ENCODE measurements around the gene CDC42BPB.

Gene CDC42BPB

DNA sequence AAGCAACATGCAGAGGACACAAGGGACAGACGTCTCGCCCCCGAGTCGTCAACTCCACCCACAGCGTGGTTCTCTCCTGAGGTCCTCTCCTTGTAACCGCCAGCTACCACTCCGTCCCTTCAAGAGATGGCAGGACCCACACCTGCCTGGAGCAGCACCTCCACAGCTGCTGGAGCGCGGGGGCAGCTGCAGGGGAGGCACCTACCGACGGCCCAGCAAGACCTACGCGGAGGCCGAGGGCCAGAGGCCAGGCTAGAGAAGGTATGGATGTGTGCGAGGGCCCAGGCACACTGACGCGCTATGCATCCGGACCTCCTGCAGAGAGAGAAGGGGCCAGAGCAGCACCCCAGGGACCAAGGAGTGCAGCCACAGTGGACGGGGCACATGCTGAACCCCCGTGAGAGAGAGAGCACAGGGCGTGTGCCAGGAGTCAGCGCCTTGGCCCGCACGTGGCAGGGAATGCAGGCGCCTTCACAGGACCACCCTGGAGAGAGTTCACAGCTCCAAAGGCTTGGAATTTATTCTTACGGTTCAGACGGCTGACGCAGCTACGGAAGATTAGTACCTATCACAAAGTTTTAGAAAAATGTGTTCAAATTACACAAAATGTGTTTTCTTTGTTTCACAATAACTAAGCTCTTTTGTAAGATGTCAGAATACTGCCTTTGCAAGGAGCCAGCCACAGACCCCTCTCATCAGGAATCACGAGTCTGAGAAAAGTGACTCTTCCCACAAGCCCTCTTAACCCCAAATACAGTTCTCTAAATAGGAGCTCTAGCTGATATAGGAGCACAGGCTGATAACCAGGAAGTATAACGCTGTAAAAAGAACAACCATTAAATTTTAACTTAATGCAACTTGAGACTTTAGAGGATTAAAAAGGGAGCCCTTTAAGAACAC, 36.8 kb downstream of the CDC42BPB start:
- DNase-seq (ENCODE audit: insufficient read length, low spot score) = no peak
- TF ChIP-seq POLR2AphosphoS5 (IDR thresholded peaks at IDR 0.05; ENCODE audit: low read depth, low read length) (no peak), POLR2A (IDR thresholded peaks at IDR 0.05; ENCODE audit: low read depth, low read length) (no peak), TAF1 (IDR thresholded peaks at IDR 0.05; ENCODE audit: low read depth, low read length) (no peak), PAX5 (IDR thresholded peaks at IDR 0.05; ENCODE audit: insufficient read depth, low read length, severe bottlenecking) (no peak), POU2F2 (IDR thresholded peaks at IDR 0.05; ENCODE audit: low read depth, low read length) (no peak), SPI1 (IDR thresholded peaks at IDR 0.05; ENCODE audit: low read depth, low read length) (no peak)
- no peak for FAIRE-seq

DNA sequence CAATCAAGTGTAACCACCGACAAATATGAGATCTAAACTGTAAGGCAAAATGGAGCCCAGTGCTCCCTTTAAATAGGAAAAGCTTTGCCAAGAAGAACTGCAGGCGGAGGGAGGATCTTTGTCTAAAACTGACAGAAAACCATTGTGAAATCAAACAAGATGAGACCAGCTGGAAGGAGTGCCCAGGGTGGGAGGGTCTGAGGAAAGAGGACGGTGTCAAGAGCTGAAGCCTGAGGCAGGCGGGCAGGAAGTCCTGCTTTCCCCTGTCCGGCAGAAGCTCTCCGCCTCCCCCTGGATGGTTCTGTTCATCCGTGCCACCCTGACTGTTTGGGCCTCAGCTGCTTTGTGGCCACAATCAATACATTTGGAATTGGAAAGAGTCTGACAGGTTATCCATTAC, 37.5 kb downstream of the CDC42BPB start:
- TF ChIP-seq SPI1 (IDR thresholded peaks at IDR 0.05; ENCODE audit: low read depth, low read length) = no peak
- no peak for TF ChIP-seq POLR2A (IDR thresholded peaks at IDR 0.05; ENCODE audit: low read depth, low read length)
- TF ChIP-seq TAF1 (IDR thresholded peaks at IDR 0.05; ENCODE audit: low read depth, low read length) = no peak
- TF ChIP-seq POLR2AphosphoS5 (IDR thresholded peaks at IDR 0.05; ENCODE audit: low read depth, low read length) = no peak
- TF ChIP-seq PAX5 (IDR thresholded peaks at IDR 0.05; ENCODE audit: insufficient read depth, low read length, severe bottlenecking) = no peak
- no peak for FAIRE-seq
- DNase-seq (ENCODE audit: insufficient read length, low spot score) = no peak

- no peak for DNase-seq (ENCODE audit: insufficient read length, low spot score)
- TF ChIP-seq POLR2A (IDR thresholded peaks at IDR 0.05; ENCODE audit: low read depth, low read length) = no peak
- no peak for TF ChIP-seq POLR2AphosphoS5 (IDR thresholded peaks at IDR 0.05; ENCODE audit: low read depth, low read length)
- TF ChIP-seq PAX5 (IDR thresholded peaks at IDR 0.05; ENCODE audit: insufficient read depth, low read length, severe bottlenecking) = no peak
- TF ChIP-seq POU2F2 (IDR thresholded peaks at IDR 0.05; ENCODE audit: low read depth, low read length) = no peak
- TF ChIP-seq TAF1 (IDR thresholded peaks at IDR 0.05; ENCODE audit: low read depth, low read length) = no peak
- TF ChIP-seq SPI1 (IDR thresholded peaks at IDR 0.05; ENCODE audit: low read depth, low read length) = no peak
- no peak for FAIRE-seq
Observed at GRCh38 chr14:103019236-103019635, 38.1 kb downstream of the CDC42BPB start.

DNA sequence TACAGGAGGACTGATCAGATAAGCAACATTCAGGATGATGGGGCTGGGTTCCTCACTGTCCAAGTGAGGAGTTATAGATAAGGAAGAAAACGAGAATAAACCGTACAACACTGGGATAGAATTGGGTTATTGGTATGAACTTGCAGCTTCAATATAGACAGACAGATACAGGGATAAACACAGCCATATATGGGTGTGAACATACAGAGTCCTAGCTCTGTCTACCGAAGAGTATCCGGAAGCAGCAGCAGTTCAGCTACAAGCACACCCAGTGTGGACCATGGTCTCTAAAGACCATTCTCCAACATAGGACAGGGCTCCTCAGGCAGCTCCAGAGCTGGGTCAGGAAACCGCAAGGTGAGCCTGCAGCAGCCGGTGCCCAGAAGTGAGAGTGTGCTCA, 40.8 kb downstream of the CDC42BPB start:
- FAIRE-seq = no peak
- TF ChIP-seq POU2F2 (IDR thresholded peaks at IDR 0.05; ENCODE audit: low read depth, low read length) (no peak), POLR2AphosphoS5 (IDR thresholded peaks at IDR 0.05; ENCODE audit: low read depth, low read length) (no peak), TAF1 (IDR thresholded peaks at IDR 0.05; ENCODE audit: low read depth, low read length) (no peak), PAX5 (IDR thresholded peaks at IDR 0.05; ENCODE audit: insufficient read depth, low read length, severe bottlenecking) (no peak), POLR2A (IDR thresholded peaks at IDR 0.05; ENCODE audit: low read depth, low read length) (no peak), SPI1 (IDR thresholded peaks at IDR 0.05; ENCODE audit: low read depth, low read length) (no peak)
- no peak for DNase-seq (ENCODE audit: insufficient read length, low spot score)

- FAIRE-seq = no peak
- no peak for DNase-seq (ENCODE audit: insufficient read length, low spot score)
- TF ChIP-seq SPI1 (IDR thresholded peaks at IDR 0.05; ENCODE audit: low read depth, low read length) (no peak), POLR2A (IDR thresholded peaks at IDR 0.05; ENCODE audit: low read depth, low read length) (no peak), TAF1 (IDR thresholded peaks at IDR 0.05; ENCODE audit: low read depth, low read length) (no peak), POU2F2 (IDR thresholded peaks at IDR 0.05; ENCODE audit: low read depth, low read length) (no peak)
Observed at GRCh38 chr14:103016071-103016470, 41.3 kb downstream of the CDC42BPB start.

- no peak for DNase-seq (ENCODE audit: insufficient read length, low spot score)
- TF ChIP-seq PAX5 (IDR thresholded peaks at IDR 0.05; ENCODE audit: insufficient read depth, low read length, severe bottlenecking) (no peak), POU2F2 (IDR thresholded peaks at IDR 0.05; ENCODE audit: low read depth, low read length) (no peak), TAF1 (IDR thresholded peaks at IDR 0.05; ENCODE audit: low read depth, low read length) (no peak), POLR2AphosphoS5 (IDR thresholded peaks at IDR 0.05; ENCODE audit: low read depth, low read length) (no peak), POLR2A (IDR thresholded peaks at IDR 0.05; ENCODE audit: low read depth, low read length) (no peak), SPI1 (IDR thresholded peaks at IDR 0.05; ENCODE audit: low read depth, low read length) (no peak)
- no peak for FAIRE-seq
Observed at GRCh38 chr14:103015426-103015825, 41.9 kb downstream of the CDC42BPB start.

DNA sequence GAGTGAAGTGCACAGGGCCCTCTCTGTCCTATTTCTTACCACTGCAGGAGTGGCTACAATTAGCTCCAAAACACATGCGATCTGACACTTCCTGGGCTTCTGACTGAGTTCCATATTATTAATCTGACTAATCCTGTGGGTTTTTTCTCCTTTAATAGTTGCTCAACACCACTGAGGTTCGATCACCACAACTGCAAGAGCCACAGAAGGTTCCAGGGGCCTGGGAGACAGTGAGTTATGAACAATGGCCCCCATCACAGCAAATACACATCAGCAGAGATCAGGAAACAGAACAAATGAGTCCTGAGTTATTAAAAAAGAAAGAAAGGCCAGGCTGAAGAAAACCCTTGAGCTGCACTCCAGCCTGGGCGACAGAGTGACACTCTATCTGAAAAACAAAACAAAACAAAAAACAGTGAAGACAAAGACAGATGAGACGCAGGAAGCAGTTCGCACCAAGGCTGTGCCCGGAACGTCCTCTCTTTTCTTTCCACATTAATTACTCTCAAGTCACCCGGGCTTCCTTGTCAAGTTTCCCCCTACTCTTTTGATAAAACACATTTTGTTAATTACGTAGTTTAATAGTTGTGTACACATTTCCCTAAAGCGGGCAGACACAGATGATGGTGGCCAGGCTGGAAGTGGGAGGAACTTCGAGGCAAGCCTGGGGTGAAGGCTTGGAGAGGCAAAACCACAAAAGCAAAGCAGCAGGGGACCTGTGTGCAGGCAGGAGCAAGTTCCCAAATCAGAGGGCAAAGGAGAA, 42.7 kb downstream of the CDC42BPB start:
- no peak for FAIRE-seq
- no peak for DNase-seq (ENCODE audit: insufficient read length, low spot score)
- TF ChIP-seq SPI1 (IDR thresholded peaks at IDR 0.05; ENCODE audit: low read depth, low read length) (no peak), POLR2AphosphoS5 (IDR thresholded peaks at IDR 0.05; ENCODE audit: low read depth, low read length) (no peak), POU2F2 (IDR thresholded peaks at IDR 0.05; ENCODE audit: low read depth, low read length) (no peak), PAX5 (IDR thresholded peaks at IDR 0.05; ENCODE audit: insufficient read depth, low read length, severe bottlenecking) (no peak), TAF1 (IDR thresholded peaks at IDR 0.05; ENCODE audit: low read depth, low read length) (no peak), POLR2A (IDR thresholded peaks at IDR 0.05; ENCODE audit: low read depth, low read length) (no peak)

DNA sequence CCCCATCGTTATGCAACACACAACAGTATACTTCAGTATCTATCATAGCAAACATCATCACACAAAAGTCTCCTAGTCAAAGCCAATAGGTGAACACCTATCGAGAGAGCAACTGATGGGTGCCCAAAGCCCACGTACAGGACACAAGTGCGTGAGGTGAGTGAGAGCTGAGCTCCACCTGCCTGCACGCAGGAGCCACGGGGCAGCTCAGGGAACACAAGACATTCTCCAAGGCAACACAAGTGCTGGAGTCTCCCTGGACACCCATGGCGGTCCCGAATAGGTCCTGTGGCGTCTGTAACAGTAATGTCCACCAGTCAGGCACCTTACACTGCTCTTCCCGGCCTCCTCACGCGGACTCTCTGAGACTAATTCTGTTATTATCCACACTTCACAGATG, 44.3 kb downstream of the CDC42BPB start:
- FAIRE-seq = no peak
- TF ChIP-seq TAF1 (IDR thresholded peaks at IDR 0.05; ENCODE audit: low read depth, low read length) (no peak), SPI1 (IDR thresholded peaks at IDR 0.05; ENCODE audit: low read depth, low read length) (no peak), POLR2A (IDR thresholded peaks at IDR 0.05; ENCODE audit: low read depth, low read length) (no peak), POLR2AphosphoS5 (IDR thresholded peaks at IDR 0.05; ENCODE audit: low read depth, low read length) (no peak), PAX5 (IDR thresholded peaks at IDR 0.05; ENCODE audit: insufficient read depth, low read length, severe bottlenecking) (no peak), POU2F2 (IDR thresholded peaks at IDR 0.05; ENCODE audit: low read depth, low read length) (no peak)
- no peak for DNase-seq (ENCODE audit: insufficient read length, low spot score)

- TF ChIP-seq TAF1 (IDR thresholded peaks at IDR 0.05; ENCODE audit: low read depth, low read length) (no peak), POLR2A (IDR thresholded peaks at IDR 0.05; ENCODE audit: low read depth, low read length) (no peak), POLR2AphosphoS5 (IDR thresholded peaks at IDR 0.05; ENCODE audit: low read depth, low read length) (no peak), PAX5 (IDR thresholded peaks at IDR 0.05; ENCODE audit: insufficient read depth, low read length, severe bottlenecking) (no peak), SPI1 (IDR thresholded peaks at IDR 0.05; ENCODE audit: low read depth, low read length) (no peak), POU2F2 (IDR thresholded peaks at IDR 0.05; ENCODE audit: low read depth, low read length) (no peak)
- no peak for FAIRE-seq
- no peak for DNase-seq (ENCODE audit: insufficient read length, low spot score)
Observed at GRCh38 chr14:103009559-103009958, 47.8 kb downstream of the CDC42BPB start.
